Stomach (tissue), 9 donors: ENCODE results near the gene HAGHL. TPM values are rescaled to one million over a fixed set of nuclear protein-coding genes. Genes with fewer than 3 reads are reported as not detected.

ENCODE experiments used
- DNase-seq, 2 donors: peaks; one replicate each; pipeline versions ENCODE4 v3.0.0 to v3.0.0-alpha.2; 2013 to 2019
- H3K27ac ChIP-seq, 5 donors: fragments of 200-600 bp in 4 of 5; sonication (generic) in 4 of 5; one replicate each; pipeline ENCODE4 v1.5.1; 2013 to 2019; ENCODE audit warnings: mild to moderate bottlenecking in 1 of 5, moderate library complexity in 1 of 5
- H3K27me3 ChIP-seq, 3 donors: fragments of 200-600 bp; sonication (generic); one replicate each; pipeline ENCODE4 v1.5.1; 2017 to 2019; ENCODE audit warnings: mixed run types in 1 of 3
- H3K36me3 ChIP-seq, 4 donors: fragments of 200-600 bp; sonication (generic); 1 replicate in 3 of 4; 2 replicates in 1 of 4; pipeline ENCODE4 v1.5.1; 2016 to 2019
- H3K4me1 ChIP-seq, 4 donors: fragments of 200-600 bp; sonication (generic); one replicate each; pipeline ENCODE4 v1.5.1; 2016 to 2019
- H3K4me3 ChIP-seq, 4 donors: fragments of 200-600 bp; sonication (generic) in 3 of 4; one replicate each; pipeline ENCODE4 v1.5.1; 2016 to 2019; ENCODE audit warnings: mild to moderate bottlenecking in 1 of 4
- H3K9me3 ChIP-seq, 4 donors: fragments of 200-600 bp; sonication (generic); one replicate each; pipeline ENCODE4 v1.5.1; 2016 to 2019
- CTCF ChIP-seq, 7 experiments: fragments of 450-650 bp in 4 of 7; fragments of 200-600 bp in 3 of 7; sonication (generic) in 3 of 7; IDR thresholded peaks; one replicate each; pipeline ENCODE4 v1.5.1; 2016 to 2019; ENCODE audit warnings: antibody characterized with exemption in 7 of 7, control low read depth in 2 of 7, mild to moderate bottlenecking in 1 of 7
- EP300 ChIP-seq: sonication (generic); formaldehyde crosslinking; IDR thresholded peaks from one replicate; pipeline ENCODE4 v1.6.1; 2017; ENCODE audit warnings: antibody characterized with exemption
- POLR2A ChIP-seq, 4 donors: fragments of 450-650 bp; IDR thresholded peaks; one replicate each; pipeline ENCODE4 v1.6.1; 2016; ENCODE audit warnings: antibody characterized with exemption in 4 of 4, control low read depth in 2 of 4, mild to moderate bottlenecking in 1 of 4, moderate library complexity in 1 of 4
- POLR2AphosphoS5 ChIP-seq, 3 donors: sonication (generic); formaldehyde crosslinking; IDR thresholded peaks; one replicate each; pipeline ENCODE4 v1.6.1; 2016; ENCODE audit warnings: antibody characterized with exemption in 3 of 3
- WGBS, 5 donors: extraction: QIAGEN DNeasy Blood & Tissue Kit in 3 of 5; methylation state at CpG; one replicate each; pipeline versions ENCODE4 v1.1.5 to v1.1.7; 2013 to 2018; 5-methylcytosine and 5-hydroxymethylcytosine counted together
- intact Hi-C: fragments of 100-400 bp; cut with DNase I; formaldehyde crosslinking; loops from one replicate; pipeline ENCODE4 v1.15.1; 2023; ENCODE audit warnings: low total_unique reads
- polyA plus RNA-seq, 3 donors: library from polyadenylated mRNA; stranded (reverse); fragments of 200-250 nt; gene quantifications; one replicate each; pipeline ENCODE4 v1.2.3, GENCODE V29; 2013
- total RNA-seq, 5 donors: library from RNA; depleted of rRNA; stranded (reverse); fragments of >200 nt; gene quantifications; one replicate each; pipeline versions ENCODE4 v1.1.0 to v1.2.3, GENCODE V29; 2014 to 2016
- donor health status: healthy with polysubstance abuse.
- donor health status: Bipolar disorder and iron deficiency.
- donor health status: healthy.

Gene HAGHL
- total and polyA plus RNA-seq, 8 donors = 3.1 to 19.9 (median 3.9) TPM; not detected in 2

- no peak overlapping the region for H3K4me3 ChIP-seq
- peaks cover 0 to 69% (median 0%) of the 10 kb centered on the region in 3 donors for H3K27me3 ChIP-seq
- TF ChIP-seq EP300 (no peak), POLR2AphosphoS5 (IDR thresholded peaks at IDR 0.05) (no peak), CTCF (IDR thresholded peaks at IDR 0.05) (no peak), POLR2A (IDR thresholded peaks at IDR 0.05) (no peak)
- no peak for DNase-seq
- H3K36me3 ChIP-seq = no peaks in the 10 kb centered on the region
- H3K9me3 ChIP-seq = no peaks in the 10 kb centered on the region
- no peaks in the 10 kb centered on the region for H3K4me1 ChIP-seq
- WGBS, 5 donors = 28 to 93% (median 68%) methylated on average over 7 to 20 of the region's 20 CpGs
- intact Hi-C loops = no loop called here
- no peak overlapping the region for H3K27ac ChIP-seq
These were observed 42.4 kb downstream of the HAGHL start for GRCh38 chr16:769184-769784.

- DNase-seq = no peak
- Histone ChIP-seq H3K4me3 (no peak overlapping the region), H3K27ac (no peak overlapping the region), H3K4me1 (no peaks in the 10 kb centered on the region), H3K9me3 (no peaks in the 10 kb centered on the region), H3K27me3 (peaks cover 0 to 69% (median 4%) of the 10 kb centered on the region in 3 donors), H3K36me3 (no peaks in the 10 kb centered on the region)
- intact Hi-C loops = no loop called here
- TF ChIP-seq CTCF (IDR thresholded peaks at IDR 0.05) = no peak
- TF ChIP-seq POLR2AphosphoS5 (IDR thresholded peaks at IDR 0.05) = no peak
- no peak for TF ChIP-seq EP300
- TF ChIP-seq POLR2A (IDR thresholded peaks at IDR 0.05) = no peak
- 78 to 85% (median 79%) methylated on average over 8 to 19 of the region's 19 CpGs for WGBS, 5 donors
These were observed 43.0 kb downstream of the HAGHL start for GRCh38 chr16:769934-770333.

- intact Hi-C loops = no loop called here
- H3K27ac ChIP-seq = no peak overlapping the region
These were observed 43.5 kb downstream of the HAGHL start for GRCh38 chr16:770411-770810.

GRCh38 chr16:772959-773358, 46.1 kb downstream of the HAGHL start:
- 81 to 91% (median 89%) methylated on average over 7 to 18 of the region's 18 CpGs for WGBS, 5 donors
- H3K27ac ChIP-seq = no peak overlapping the region
- H3K4me3 ChIP-seq = no peak overlapping the region
- H3K4me1 ChIP-seq = no peaks in the 10 kb centered on the region
- H3K36me3 ChIP-seq = no peaks in the 10 kb centered on the region
- DNase-seq = no peak
- intact Hi-C loops = no loop called here
- no peak for TF ChIP-seq EP300
- TF ChIP-seq POLR2AphosphoS5 (IDR thresholded peaks at IDR 0.05) = no peak
- no peak for TF ChIP-seq CTCF (IDR thresholded peaks at IDR 0.05)
- TF ChIP-seq POLR2A (IDR thresholded peaks at IDR 0.05) = no peak
- no peaks in the 10 kb centered on the region for H3K9me3 ChIP-seq
- H3K27me3 ChIP-seq = peaks cover 0 to 83% (median 4%) of the 10 kb centered on the region in 3 donors

More at GRCh38 chr16:770411-770810, 43.5 kb downstream of the HAGHL start:
- Histone ChIP-seq H3K36me3 (no peaks in the 10 kb centered on the region), H3K4me3 (no peak overlapping the region), H3K27me3 (peaks cover 0 to 70% (median 4%) of the 10 kb centered on the region in 3 donors), H3K4me1 (no peaks in the 10 kb centered on the region), H3K9me3 (no peaks in the 10 kb centered on the region)
- DNase-seq = no peak
- WGBS, 5 donors = 73 to 80% (median 78%) methylated on average over 2 to 13 of the region's 13 CpGs
- TF ChIP-seq POLR2AphosphoS5 (IDR thresholded peaks at IDR 0.05) = no peak
- TF ChIP-seq EP300 = no peak
- TF ChIP-seq CTCF (IDR thresholded peaks at IDR 0.05) = no peak
- no peak for TF ChIP-seq POLR2A (IDR thresholded peaks at IDR 0.05)
